H1 (cell line): ENCODE data around the gene CCNY. TPM values are rescaled to one million over a fixed set of nuclear protein-coding genes. Genes with fewer than 3 reads are reported as not detected.

ENCODE experiments used
- CTCF ChIA-PET: fragments of 300-600 bp; sonication (Branson Sonifier 250); formaldehyde crosslinking; loops from one replicate; lab custom pipeline; 2021; ENCODE audit not compliant: partially characterized antibody; lab: Charles Lee
- POLR2A ChIA-PET: fragments of 300-600 bp; sonication (Branson Sonifier 250); formaldehyde crosslinking; loops from one replicate; lab custom pipeline; 2021; ENCODE audit warnings: inconsistent platforms; ENCODE audit not compliant: partially characterized antibody; lab: Charles Lee
- DNase-seq, 2 experiments: peaks; one replicate each; pipeline versions ENCODE4 v3.0.0 to v3.0.0-alpha.2; 2010 to 2022; ENCODE audit warnings: low spot score in 2 of 2, low read depth in 1 of 2, mixed read lengths in 1 of 2
- FAIRE-seq: peaks from 2 replicates; lab custom pipeline; 2011; peaks lifted over from hg19 to GRCh38; lab: Jason Lieb, UNC
- H2AFZ ChIP-seq: 2 replicates; pipeline ENCODE4 v1.8.1; 2012; ENCODE audit warnings: low read length, inconsistent platforms
- H2AK5ac ChIP-seq: 2 replicates; pipeline ENCODE4 v1.6.1; 2013; ENCODE audit warnings: low read depth, low read length
- H2BK120ac ChIP-seq: replicated peaks from 2 replicates; pipeline ENCODE3; 2013; ENCODE audit warnings: low read depth, low read length, inconsistent platforms
- H2BK12ac ChIP-seq: 2 replicates; pipeline ENCODE4 v1.6.1; 2013; ENCODE audit warnings: low read depth, low read length
- H2BK15ac ChIP-seq: 2 replicates; pipeline ENCODE4 v1.6.1; 2013; ENCODE audit warnings: low read length
- H2BK20ac ChIP-seq: 2 replicates; pipeline ENCODE4 v1.6.1; 2013; ENCODE audit warnings: low read length
- H2BK5ac ChIP-seq: 2 replicates; pipeline ENCODE4 v1.6.1; 2013; ENCODE audit warnings: low read depth, low read length
- H3K14ac ChIP-seq: 2 replicates; pipeline ENCODE4 v1.6.1; 2013; ENCODE audit warnings: inconsistent platforms; ENCODE audit not compliant: insufficient read length
- H3K18ac ChIP-seq: 2 replicates; pipeline ENCODE4 v1.6.1; 2013; ENCODE audit warnings: low read length; ENCODE audit errors: extremely low read depth
- H3K23ac ChIP-seq: 2 replicates; pipeline ENCODE4 v1.6.1; 2013; ENCODE audit warnings: inconsistent platforms; ENCODE audit not compliant: insufficient read length
- H3K23me2 ChIP-seq: 2 replicates; pipeline ENCODE4 v1.6.1; 2013; ENCODE audit warnings: low read depth, low read length
- H3K27ac ChIP-seq: 2 replicates; pipeline ENCODE4 v1.6.1; 2011; ENCODE audit warnings: low read depth, low read length, inconsistent platforms
- H3K27me3 ChIP-seq, 4 experiments: replicated peaks in 1 of 4; 1 replicate in 1 of 4; 2 replicates in 3 of 4; pipeline versions ENCODE4 v1.6.1 to v1.8.1; 2011 to 2013; ENCODE audit warnings: low read length in 3 of 4, mild to moderate bottlenecking in 3 of 4, inconsistent platforms in 2 of 4, mixed read lengths in 2 of 4, moderate library complexity in 1 of 4; ENCODE audit not compliant: control insufficient read depth in 3 of 4, insufficient read depth in 3 of 4; ENCODE audit errors: extremely low read depth in 1 of 4
- H3K36me3 ChIP-seq, 4 experiments: 2 replicates each; pipeline versions ENCODE4 v1.6.1 to v1.8.1; 2011 to 2013; ENCODE audit warnings: mild to moderate bottlenecking in 4 of 4, low read length in 3 of 4, moderate library complexity in 2 of 4, control low read depth in 1 of 4, inconsistent platforms in 1 of 4; ENCODE audit not compliant: insufficient read depth in 4 of 4, control insufficient read depth in 2 of 4
- H3K4ac ChIP-seq: replicated peaks from 2 replicates; pipeline ENCODE3; 2013; ENCODE audit warnings: low read length, low read depth, mixed read lengths, inconsistent platforms; ENCODE audit not compliant: insufficient read length
- H3K4me1 ChIP-seq, 4 experiments: replicated peaks in 1 of 4; 1 replicate in 1 of 4; 2 replicates in 3 of 4; pipeline versions ENCODE4 v1.6.1 to v1.8.1; 2011 to 2013; ENCODE audit warnings: low read length in 3 of 4, inconsistent platforms in 2 of 4, mixed read lengths in 1 of 4; ENCODE audit not compliant: insufficient read depth in 4 of 4, control insufficient read depth in 3 of 4
- H3K4me2 ChIP-seq, 2 experiments: 2 replicates each; pipeline versions ENCODE4 v1.6.1 to v1.8.1; 2011 to 2013; ENCODE audit warnings: low read depth in 2 of 2, low read length in 2 of 2, control low read depth in 1 of 2, inconsistent platforms in 1 of 2, mild to moderate bottlenecking in 1 of 2; ENCODE audit not compliant: insufficient read depth in 1 of 2
- H3K4me3 ChIP-seq, 4 experiments: fragments of 200-600, 300-600 bp in 1 of 4; sonication (generic), shearing (Covaris generic), sonication (Bioruptor Twin) in 1 of 4; 2 replicates each; pipeline versions ENCODE4 v1.5.1 to v1.8.1; 2011 to 2016; ENCODE audit warnings: low read length in 4 of 4, low read depth in 3 of 4, control low read depth in 2 of 4, inconsistent platforms in 2 of 4, mild to moderate bottlenecking in 2 of 4, mixed read lengths in 1 of 4, moderate library complexity in 1 of 4; ENCODE audit not compliant: insufficient read depth in 2 of 4; ENCODE audit errors: extremely low read depth in 1 of 4
- H3K56ac ChIP-seq: replicated peaks from 2 replicates; pipeline ENCODE3; 2013; ENCODE audit warnings: low read depth, mild to moderate bottlenecking, mixed read lengths, low read length, inconsistent platforms; ENCODE audit not compliant: insufficient read length
- H3K79me1 ChIP-seq: 2 replicates; pipeline ENCODE4 v1.6.1; 2013; ENCODE audit warnings: low read depth, low read length, control low read depth
- H3K79me2 ChIP-seq, 2 experiments: 2 replicates each; pipeline versions ENCODE4 v1.6.1 to v1.8.1; 2012 to 2013; ENCODE audit warnings: low read length in 2 of 2, mild to moderate bottlenecking in 2 of 2, inconsistent platforms in 1 of 2; ENCODE audit not compliant: insufficient read depth in 2 of 2, control insufficient read depth in 1 of 2
- H3K9ac ChIP-seq, 4 experiments: replicated peaks in 1 of 4; 1 replicate in 1 of 4; 2 replicates in 3 of 4; pipeline versions ENCODE4 v1.6.1 to v1.8.1; 2011 to 2013; ENCODE audit warnings: low read depth in 3 of 4, low read length in 3 of 4, control low read depth in 2 of 4, mild to moderate bottlenecking in 2 of 4, moderate library complexity in 2 of 4, inconsistent platforms in 1 of 4; ENCODE audit errors: extremely low read depth in 1 of 4
- H3K9me3 ChIP-seq, 2 experiments: 2 replicates each; pipeline versions ENCODE4 v1.6.1 to v1.8.1; 2012 to 2013; ENCODE audit warnings: mild to moderate bottlenecking in 2 of 2, moderate library complexity in 2 of 2, control low read depth in 1 of 2, inconsistent platforms in 1 of 2, low read depth in 1 of 2, low read length in 1 of 2, mixed read lengths in 1 of 2; ENCODE audit not compliant: insufficient read depth in 2 of 2
- H4K20me1 ChIP-seq, 2 experiments: replicated peaks in 1 of 2; 2 replicates each; pipeline versions ENCODE3 to v1.8.1; 2011 to 2013; ENCODE audit warnings: inconsistent platforms in 2 of 2, low read length in 2 of 2, mild to moderate bottlenecking in 1 of 2; ENCODE audit not compliant: insufficient read depth in 2 of 2, control insufficient read depth in 1 of 2
- H4K5ac ChIP-seq: 2 replicates; pipeline ENCODE4 v1.6.1; 2013; ENCODE audit warnings: low read length, low read depth, mixed read lengths, inconsistent platforms; ENCODE audit not compliant: insufficient read length
- H4K8ac ChIP-seq: 2 replicates; pipeline ENCODE4 v1.8.0; 2013; ENCODE audit warnings: mild to moderate bottlenecking, moderate library complexity, low read length, inconsistent platforms; ENCODE audit not compliant: insufficient read depth; ENCODE audit errors: extremely low read depth
- H4K91ac ChIP-seq: replicated peaks from 2 replicates; pipeline ENCODE3; 2013; ENCODE audit warnings: low read length, mixed read lengths, inconsistent platforms; ENCODE audit not compliant: insufficient read length
- ATF2 ChIP-seq: IDR thresholded peaks from 2 replicates; pipeline ENCODE4 v1.6.1; 2012; ENCODE audit warnings: low read length, inconsistent platforms
- CBX5 ChIP-seq: fragments of 300-800, 300-1000 bp; sonication (generic); IDR thresholded peaks from 2 replicates; pipeline ENCODE4 v1.7.1; 2016; ENCODE audit warnings: antibody characterized with exemption, low read length, low read depth
- CEBPB ChIP-seq: IDR thresholded peaks from 2 replicates; pipeline ENCODE4 v1.6.1; 2012; ENCODE audit warnings: low read depth, low read length
- FOSL1 ChIP-seq: IDR thresholded peaks from 2 replicates; pipeline ENCODE4 v1.6.1; 2011; ENCODE audit warnings: mild to moderate bottlenecking, low read depth, low read length, moderate library complexity; ENCODE audit not compliant: insufficient read depth
- GABPA ChIP-seq: IDR thresholded peaks from 2 replicates; pipeline ENCODE4 v1.6.1; 2011; ENCODE audit warnings: mild to moderate bottlenecking, low read length, moderate library complexity, borderline replicate concordance; ENCODE audit not compliant: insufficient read depth
- GTF2F1 ChIP-seq: IDR thresholded peaks from 2 replicates; pipeline ENCODE4 v1.6.1; 2012; ENCODE audit warnings: low read depth, low read length, improper control_type of control experiment, borderline replicate concordance
- JUN ChIP-seq: IDR thresholded peaks from 2 replicates; pipeline ENCODE4 v1.6.1; 2011; ENCODE audit warnings: low read depth, mild to moderate bottlenecking, improper control_type of control experiment, low read length
- KDM4A ChIP-seq: IDR thresholded peaks from one replicate; pipeline ENCODE4 v1.7.1; 2012; ENCODE audit warnings: low read depth, mild to moderate bottlenecking, moderate library complexity, low read length, inconsistent platforms; ENCODE audit not compliant: severe bottlenecking
- NANOG ChIP-seq: IDR thresholded peaks from 2 replicates; pipeline ENCODE4 v1.6.1; 2011; ENCODE audit warnings: low read length, low read depth, mild to moderate bottlenecking, inconsistent platforms; ENCODE audit not compliant: insufficient read depth, poor library complexity, severe bottlenecking
- POU5F1 ChIP-seq: IDR thresholded peaks from 2 replicates; pipeline ENCODE4 v1.6.1; 2011; ENCODE audit warnings: low read depth, mild to moderate bottlenecking, low read length, moderate library complexity
- SRF ChIP-seq: IDR thresholded peaks from 2 replicates; pipeline ENCODE4 v1.6.1; 2011; ENCODE audit warnings: mild to moderate bottlenecking, low read depth, low read length, moderate library complexity
- WGBS, 2 experiments: shearing (Covaris generic) in 1 of 2; methylation state at CpG; one replicate each; pipeline versions ENCODE4 v1.1.6 to v1.1.7; 2013 to 2015; ENCODE audit warnings: low lambda C conversion rate in 2 of 2, mixed read lengths in 2 of 2, inconsistent platforms in 1 of 2, low coverage in 1 of 2, missing lambda C conversion rate in 1 of 2; ENCODE audit not compliant: insufficient replicate concordance in 2 of 2, insufficient coverage in 1 of 2, insufficient read length in 1 of 2; ENCODE audit errors: extremely low coverage in 1 of 2, missing lambda C conversion rate in 1 of 2; 5-methylcytosine and 5-hydroxymethylcytosine counted together
- polyA plus RNA-seq, 7 experiments: library from polyadenylated mRNA; depleted of rRNA in 3 of 7; stranded (reverse) in 5 of 7; unstranded in 2 of 7; fragments of >200 nt in 5 of 7; fragments of 200-250 nt in 2 of 7; gene quantifications; 1 replicate in 5 of 7; 2 replicates in 1 of 7; 4 replicates in 1 of 7; pipeline versions ENCODE4 v1.2.1 to v1.2.3, GENCODE V29; 2011 to 2013; ENCODE audit warnings: missing spikeins in 2 of 7, mixed read lengths in 2 of 7
- total RNA-seq: library from RNA; stranded (reverse); fragmentation: NEBNext Ultra II Directional; extraction: Animal tissue kit (Norgen Biotek cat#: 25700); gene quantifications from 2 replicates; pipeline ENCODE4 v1.2.1, GENCODE V29; 2021

CCNY gene
- total and polyA plus RNA-seq, 2 of the 8 experiments (the other 6 are each of a cell fraction or from before 2014, with no cell fraction given): 25.3 to 68.2 TPM

DNA sequence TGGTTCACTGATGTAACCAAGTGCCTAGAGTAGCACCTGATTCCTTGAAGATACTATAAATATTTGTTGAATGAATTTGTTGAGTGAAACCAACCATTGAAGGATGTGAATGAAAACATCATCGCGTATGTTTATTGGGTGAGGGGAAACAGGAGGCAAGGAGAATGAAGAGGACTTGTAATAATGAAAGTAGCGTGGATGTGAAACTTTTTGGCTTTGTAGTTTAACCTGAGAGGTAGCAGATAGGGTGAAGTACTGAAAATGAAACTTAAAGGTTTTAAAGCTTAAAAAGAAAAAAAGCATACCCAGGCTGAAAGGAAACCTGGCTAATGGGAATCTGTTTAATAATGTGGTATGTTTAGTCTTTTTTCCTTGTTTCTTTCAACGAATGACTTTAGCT lies 5.2 kb downstream of the CCNY start:
- Histone ChIP-seq H3K23me2 (peaks cover 3% of the 10 kb centered on the region; the same call in 1 of the 2 replicates), H2BK12ac (no peak overlapping the region), H4K5ac (no peak overlapping the region), H3K27me3 (no peaks in the 10 kb centered on the region), H3K56ac (no peak overlapping the region), H2AK5ac (no peak overlapping the region), H3K4ac (no peak overlapping the region), H3K4me3 (no peak overlapping the region), H3K27ac (no peak overlapping the region), H4K91ac (no peak overlapping the region), H3K79me2 (peaks cover 3 to 82% of the 10 kb centered on the region in 2 experiments; a peak in 3 of 4 replicates), H3K4me1 (peaks cover 0 to 7% (median 0%) of the 10 kb centered on the region in 4 experiments; a peak in 2 of 7 replicates), H3K9ac (no peak overlapping the region), H2BK15ac (no peak overlapping the region), H2BK20ac (no peak overlapping the region), H4K8ac (no peak overlapping the region), H3K23ac (no peak overlapping the region), H3K4me2 (no peak overlapping the region), H2BK5ac (no peak overlapping the region), H3K36me3 (no peaks in the 10 kb centered on the region), H3K18ac (no peak overlapping the region), H3K14ac (no peak overlapping the region), H2AFZ (no peak overlapping the region), H3K9me3 (no peaks in the 10 kb centered on the region), H2BK120ac (no peak overlapping the region), H4K20me1 (peaks cover 13 to 21% of the 10 kb centered on the region in 2 experiments), H3K79me1 (peaks cover 11% of the 10 kb centered on the region)
- TF ChIP-seq JUN (no peak), FOSL1 (no peak), POU5F1 (no peak), CEBPB (no peak), CBX5 (no peak), GABPA (no peak), ATF2 (no peak), KDM4A (no peak), GTF2F1 (no peak), SRF (no peak), NANOG (no peak)
- FAIRE-seq: no peak
- no peak for DNase-seq
- POLR2A ChIA-PET: no interaction called here
- whole genome bisulfite sequencing, 2 experiments: 93% methylated on average over 4 of the region's 4 CpGs; no CpG with 5 or more reads in 1 of the 2 experiments
- CTCF ChIA-PET: interaction anchor here (1.1 kb wide), 2 partner anchors 10 to 12 kb away, joined by 3 read pairs; no protein-coding TSS in a partner anchor
